Renal cortical epithelial cell (primary cell): ENCODE measurements around the gene STXBP5L. TPM values are rescaled to one million over a fixed set of nuclear protein-coding genes. Genes with fewer than 3 reads are reported as not detected.
"Not testable (repeated sequence)": the region's sequence is repeated elsewhere in the genome, so short reads cannot be mapped to it uniquely, and the experiment has no call there.

Experiments
- DNase-seq: peaks from one replicate; pipeline ENCODE4 v3.0.0-alpha.2; 2011; ENCODE audit warnings: low read depth
- total RNA-seq: library from RNA; depleted of rRNA; stranded (reverse); fragments of >200 nt; gene quantifications from 2 replicates; pipeline ENCODE4 v1.2.3, GENCODE V29; 2014

STXBP5L gene
- total RNA-seq: 0.05 TPM in 1 of 2 replicates, not detected in the other

GRCh38 chr3:120908030-120908794, at the start of gene STXBP5L:
TSS of gene STXBP5L (plus strand) at chr3:120908205. CDS start at chr3:120909579, 1,374 bp downstream.
- DNase-seq: peak; percentile 41

- DNase-seq: no peak
Measured at GRCh38 chr3:120858521-120858920, 49.5 kb upstream of the STXBP5L start.

- DNase-seq: no peak
Measured at GRCh38 chr3:120864541-120864940, 43.5 kb upstream of the STXBP5L start.

- no peak for DNase-seq
Measured at GRCh38 chr3:120875507-120875906, 32.5 kb upstream of the STXBP5L start.

GRCh38 chr3:120875989-120876388, 32.0 kb upstream of the STXBP5L start:
- DNase-seq: no peak

GRCh38 chr3:120879411-120879810, 28.6 kb upstream of the STXBP5L start:
- no peak for DNase-seq

- no peak for DNase-seq
Measured at GRCh38 chr3:120892921-120893320, 15.1 kb upstream of the STXBP5L start.

GRCh38 chr3:120894316-120895057, 13.5 kb upstream of the STXBP5L start:
- peak; percentile 7 for DNase-seq

GRCh38 chr3:120901716-120902115, 6.3 kb upstream of the STXBP5L start:
- DNase-seq: not testable (repeated sequence)

- no peak for DNase-seq
Measured at GRCh38 chr3:120903221-120903620, 4.8 kb upstream of the STXBP5L start.

GRCh38 chr3:120907659-120908029, 361 bp upstream of the STXBP5L start:
- no peak for DNase-seq

- DNase-seq: no peak
Measured at GRCh38 chr3:120908795-120909601, 993 bp downstream of the STXBP5L start.

- DNase-seq: no peak
Measured at GRCh38 chr3:120909602-120909878, 1.5 kb downstream of the STXBP5L start.

GRCh38 chr3:120926146-120926545, 18.1 kb downstream of the STXBP5L start:
- DNase-seq: no peak

GRCh38 chr3:120928991-120929390, 21.0 kb downstream of the STXBP5L start:
- no peak for DNase-seq

- no peak for DNase-seq
Measured at GRCh38 chr3:120931593-120931992, 23.6 kb downstream of the STXBP5L start.

- no peak for DNase-seq
Measured at GRCh38 chr3:120956143-120956542, 48.1 kb downstream of the STXBP5L start.

GRCh38 chr3:120982608-120983320, 74.8 kb downstream of the STXBP5L start:
- no peak for DNase-seq

GRCh38 chr3:120983321-120983665, 75.3 kb downstream of the STXBP5L start:
- no peak for DNase-seq

- DNase-seq: no peak
Measured at GRCh38 chr3:120983841-120984240, 75.8 kb downstream of the STXBP5L start.

- DNase-seq: no peak
Measured at GRCh38 chr3:120985242-120985641, 77.2 kb downstream of the STXBP5L start.

- DNase-seq: no peak
Measured at GRCh38 chr3:120988994-120989393, 81.0 kb downstream of the STXBP5L start.
